Stimulated activated CD8-positive, alpha-beta memory T cell treated with anti-CD3 and anti-CD28 coated beads, Interleukin-15, amount 100 ng/mL, for 1 hour (primary cell): ENCODE results near the gene SESN1.
"Not testable (repeated sequence)": the region's sequence is repeated elsewhere in the genome, so short reads cannot be mapped to it uniquely, and the experiment has no call there.

ENCODE experiments used
- DNase-seq: peaks from one replicate; pipeline ENCODE4 v3.0.0-alpha.2; 2020; ENCODE audit warnings: low read depth

Gene SESN1

GRCh38 chr6:109095036-109095834 lies 589 bp upstream of the SESN1 start, which contains the start of gene CEP57L1:
Gene CEP57L1, plus strand, starts transcription at chr6:109095507. Its CDS starts 49,715 bp downstream, at chr6:109145222.
- peak; percentile 92 for DNase-seq

GRCh38 chr6:109093732-109094415 lies 772 bp downstream of the SESN1 start:
- no peak for DNase-seq

- no peak for DNase-seq
Measured at GRCh38 chr6:109092074-109092473, 2.6 kb downstream of the SESN1 start.

DNA sequence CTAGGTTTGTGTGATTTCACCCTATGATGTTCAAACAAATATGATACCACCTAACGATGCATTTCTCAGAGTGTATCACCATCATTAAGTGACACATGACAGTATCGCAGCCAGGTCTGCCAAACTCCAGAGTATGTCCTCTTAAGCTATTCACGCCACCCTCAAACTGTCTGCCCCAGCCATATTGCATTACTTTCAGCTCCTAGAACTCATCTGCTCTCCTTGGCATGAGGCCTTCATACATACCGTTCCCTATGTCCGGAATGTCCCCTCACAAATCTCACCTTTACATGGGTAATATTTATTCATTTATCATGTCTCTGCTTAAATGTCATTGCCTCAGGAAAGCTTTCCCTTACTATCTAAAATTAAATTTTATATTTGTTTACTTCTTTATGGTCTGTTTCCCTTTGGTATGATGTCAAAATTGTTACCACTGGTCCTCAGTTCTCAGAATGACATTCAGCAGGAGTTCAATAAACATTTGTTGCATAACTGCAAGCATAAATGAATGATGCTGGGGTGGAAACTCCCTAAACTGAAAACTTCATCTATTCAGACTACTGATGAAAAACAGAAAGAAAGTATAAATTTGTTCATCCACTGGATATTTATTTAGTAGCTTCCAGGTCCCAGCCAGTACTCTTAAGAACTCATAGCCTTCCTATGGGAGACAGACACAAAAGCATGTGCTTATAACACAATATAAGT lies 3.2 kb downstream of the SESN1 start:
- DNase-seq, result no peak

DNA sequence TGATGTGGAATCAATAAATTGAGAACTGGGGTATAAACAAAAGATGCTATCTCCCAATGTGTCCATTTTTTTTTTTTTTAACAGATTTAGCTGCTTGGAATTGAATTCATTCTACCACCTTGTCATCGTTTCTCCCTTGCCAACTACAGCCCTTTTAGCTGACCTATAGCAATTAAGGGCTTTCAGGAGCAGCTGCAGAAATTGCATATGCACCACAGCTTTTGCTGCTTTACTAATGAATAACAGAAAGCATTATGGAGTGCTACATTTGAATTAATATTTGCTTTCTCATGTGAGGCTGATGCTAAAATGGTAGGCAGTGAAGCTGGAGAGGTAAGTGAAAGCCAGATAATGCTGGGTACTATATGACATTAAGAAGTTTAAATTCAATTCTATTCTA lies 5.7 kb downstream of the SESN1 start:
- DNase-seq, result no peak

DNA sequence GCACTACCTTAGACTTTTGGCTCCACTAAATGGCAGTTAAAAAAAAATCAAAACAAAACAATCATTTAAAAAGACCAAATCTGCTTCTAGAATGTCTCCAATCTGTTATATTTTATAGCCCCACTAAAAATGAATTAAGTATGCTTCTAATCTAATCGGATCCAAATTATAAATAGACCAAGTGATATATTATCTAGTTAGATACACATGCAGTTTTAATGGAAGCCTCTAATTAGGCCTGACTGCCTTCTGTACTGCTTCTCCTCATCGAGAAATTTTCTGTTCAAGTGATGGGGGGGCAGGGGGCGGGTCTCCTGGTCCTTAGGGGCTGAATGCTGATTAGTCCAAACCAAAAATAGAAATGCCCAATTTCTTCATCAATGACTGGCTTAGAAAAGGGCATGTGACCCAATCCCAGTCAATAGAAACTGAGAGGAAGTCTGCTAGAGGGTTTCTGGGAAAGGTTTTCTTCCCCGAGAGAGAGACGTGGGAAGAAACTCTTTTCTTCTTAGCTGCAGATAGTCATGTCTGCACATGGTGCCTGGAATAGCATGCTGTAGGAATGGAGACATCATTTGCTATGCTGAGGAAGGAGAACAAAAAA lies 6.9 kb downstream of the SESN1 start:
- no peak for DNase-seq

DNA sequence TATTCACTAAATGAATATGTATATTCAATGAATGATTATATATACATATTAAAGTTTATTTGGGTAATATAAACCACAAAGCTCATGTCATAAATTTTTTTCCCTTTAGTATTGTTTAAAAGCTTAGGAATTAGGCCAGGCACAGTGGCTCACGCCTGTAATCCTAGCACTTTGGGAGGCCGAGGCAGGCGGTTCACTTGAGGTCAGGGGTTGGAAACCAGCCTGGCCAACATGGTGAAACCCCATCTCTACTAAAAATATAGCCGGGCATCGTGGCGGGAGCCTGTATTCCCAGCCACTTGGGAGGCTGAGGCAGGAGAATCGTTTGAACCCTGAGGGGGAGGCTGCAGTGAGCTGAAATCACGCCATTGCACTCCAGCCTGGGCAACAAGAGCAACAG lies 10.5 kb downstream of the SESN1 start:
- DNase-seq, result not testable (repeated sequence)

DNA sequence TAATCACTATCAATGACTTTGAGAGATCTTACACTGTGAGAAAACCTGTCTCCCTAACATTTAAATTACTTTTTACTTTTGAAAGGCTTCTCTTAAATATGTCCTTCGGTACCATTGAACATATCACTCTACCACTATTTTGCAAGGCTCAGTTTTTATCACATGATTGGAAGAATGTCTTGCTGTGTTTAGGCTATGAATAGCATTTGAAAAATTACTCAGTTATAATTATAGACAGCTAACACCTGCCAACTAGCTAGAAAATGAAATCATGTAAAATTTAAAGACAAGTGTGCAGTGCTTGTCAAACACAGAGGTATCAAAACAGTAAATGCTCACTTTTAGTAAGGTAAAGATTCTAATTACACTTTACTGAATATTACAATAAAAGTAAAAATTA lies 11.0 kb downstream of the SESN1 start:
- no peak for DNase-seq

DNA sequence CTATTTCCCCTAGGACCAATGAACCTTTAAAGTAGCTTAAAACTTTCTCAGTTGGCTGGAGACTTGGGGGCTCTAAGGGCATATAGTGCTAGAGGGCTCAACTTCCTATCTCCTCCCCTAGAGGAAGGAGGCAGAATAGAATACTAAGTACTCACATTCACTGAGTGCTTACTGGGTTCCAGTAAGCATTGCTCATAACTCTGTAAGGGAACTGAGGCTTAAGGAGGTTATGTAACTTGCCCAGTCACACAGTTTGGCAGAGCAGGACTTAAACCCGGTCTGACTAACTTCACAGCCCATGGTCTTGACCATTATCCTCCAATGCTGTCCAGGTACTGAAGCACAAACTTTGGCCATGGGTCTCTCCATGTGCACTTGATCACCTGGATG lies 12.5 kb downstream of the SESN1 start:
- DNase-seq, result no peak

DNA sequence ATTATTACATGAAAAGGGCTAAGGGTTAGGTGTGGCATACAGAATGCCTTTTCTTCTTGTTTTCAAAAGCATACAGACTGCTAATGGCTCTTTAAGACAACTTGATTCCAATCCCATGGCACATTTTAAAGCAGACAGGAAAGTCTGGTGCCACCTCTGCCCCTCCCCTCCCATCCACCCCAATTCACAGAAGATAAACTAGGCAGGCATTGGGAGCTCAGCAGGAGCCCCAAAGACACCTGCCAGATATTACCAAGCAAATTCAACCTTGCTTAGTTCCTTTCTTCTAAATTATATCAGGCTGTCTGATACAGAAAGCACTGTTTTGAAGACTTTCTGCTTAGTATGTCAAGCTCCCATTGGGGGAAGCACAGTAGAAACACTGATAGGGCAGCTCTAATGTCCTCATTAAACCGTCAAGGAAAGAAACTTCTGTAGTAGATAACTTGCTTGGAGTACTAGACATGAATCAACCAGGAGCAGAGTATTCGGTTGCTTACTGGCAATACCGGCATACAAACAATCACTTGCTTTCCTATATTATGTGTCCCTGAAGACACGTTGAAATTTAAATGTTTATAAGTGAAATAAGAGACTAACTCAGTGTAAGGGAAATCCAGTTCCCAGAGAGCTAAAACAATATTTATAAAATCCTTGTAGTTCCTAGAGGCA lies 13.0 kb downstream of the SESN1 start:
- no peak for DNase-seq

DNA sequence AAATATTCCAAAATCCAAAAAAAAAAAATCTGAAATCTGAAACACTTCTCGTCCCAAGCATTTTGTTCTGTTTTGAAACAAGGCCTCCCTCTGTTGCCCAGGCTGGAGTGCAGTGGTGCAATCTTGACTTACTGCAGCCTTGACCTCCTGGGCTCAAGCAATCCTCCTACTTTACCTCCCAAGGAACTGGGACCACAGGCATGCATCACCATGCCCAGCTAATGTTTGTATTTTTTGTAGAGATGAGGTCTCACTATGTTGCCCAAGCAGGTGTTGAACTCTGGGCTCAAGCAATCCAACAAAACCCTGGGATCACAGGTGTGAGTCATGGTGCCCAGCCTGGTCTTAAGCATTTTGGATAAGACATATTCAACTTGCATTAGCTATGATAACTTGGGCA lies 13.6 kb downstream of the SESN1 start:
- no peak for DNase-seq

DNA sequence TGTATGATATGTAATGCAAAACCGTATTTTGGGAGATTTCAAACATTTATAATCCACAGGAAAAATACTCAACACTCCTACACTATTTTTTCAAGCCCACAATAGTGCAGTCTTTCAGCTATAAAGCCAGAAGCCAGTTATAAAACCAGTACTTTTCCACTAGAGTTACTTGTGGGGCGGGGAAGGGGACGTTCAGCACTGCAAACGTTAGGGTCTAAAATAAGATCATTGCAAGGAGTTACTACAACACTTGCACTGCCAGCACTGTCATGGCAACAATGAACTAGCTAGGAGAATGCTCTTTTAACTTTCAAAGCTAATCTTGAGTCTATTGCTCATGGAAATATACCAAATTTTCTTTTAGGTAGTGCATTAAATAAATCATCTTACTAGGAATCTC lies 14.7 kb downstream of the SESN1 start:
- DNase-seq, result no peak

DNA sequence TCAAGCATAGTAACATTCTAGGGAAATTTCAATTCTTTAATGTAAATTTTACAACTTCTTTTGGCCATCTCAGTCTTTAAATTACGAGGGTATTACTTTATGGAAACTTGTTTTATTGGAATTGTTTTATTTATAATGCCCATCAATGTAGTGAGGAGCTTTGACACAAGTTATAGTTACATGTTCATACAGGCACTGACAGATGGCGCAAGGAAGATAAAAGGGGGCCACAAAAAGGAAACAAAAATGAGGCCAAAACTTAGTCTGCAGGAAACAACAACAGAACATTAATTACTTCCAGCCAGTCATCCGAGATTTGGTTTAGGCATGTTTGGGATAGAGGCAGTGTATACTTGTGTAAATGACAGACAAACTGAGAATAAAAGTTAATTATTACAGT lies 18.3 kb downstream of the SESN1 start:
- DNase-seq, result no peak

DNA sequence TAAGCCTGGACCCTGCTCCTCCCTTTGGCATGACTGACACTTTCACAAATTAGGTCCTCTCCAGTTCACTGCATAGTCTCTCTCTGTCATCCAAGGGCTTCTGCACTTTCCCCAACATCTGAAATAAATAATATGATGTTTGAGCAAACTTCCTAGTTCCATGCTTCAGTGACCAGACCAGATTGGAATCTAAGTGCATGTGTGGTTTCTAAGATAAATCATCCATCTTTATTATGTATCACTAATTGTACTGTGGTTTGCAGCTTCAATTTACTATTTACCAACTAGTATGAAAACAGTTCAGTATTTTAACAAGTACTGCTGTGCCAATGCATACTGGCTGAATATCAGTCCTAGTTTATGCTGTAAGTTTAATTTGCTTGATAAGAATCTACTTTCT lies 18.7 kb downstream of the SESN1 start:
- no peak for DNase-seq

GRCh38 chr6:109074133-109074415 lies 20.6 kb downstream of the SESN1 start:
- no peak for DNase-seq

GRCh38 chr6:109073344-109074132 lies 21.1 kb downstream of the SESN1 start:
- peak; percentile 24 for DNase-seq

GRCh38 chr6:109071125-109071917 lies 23.3 kb downstream of the SESN1 start:
- no peak for DNase-seq

DNA sequence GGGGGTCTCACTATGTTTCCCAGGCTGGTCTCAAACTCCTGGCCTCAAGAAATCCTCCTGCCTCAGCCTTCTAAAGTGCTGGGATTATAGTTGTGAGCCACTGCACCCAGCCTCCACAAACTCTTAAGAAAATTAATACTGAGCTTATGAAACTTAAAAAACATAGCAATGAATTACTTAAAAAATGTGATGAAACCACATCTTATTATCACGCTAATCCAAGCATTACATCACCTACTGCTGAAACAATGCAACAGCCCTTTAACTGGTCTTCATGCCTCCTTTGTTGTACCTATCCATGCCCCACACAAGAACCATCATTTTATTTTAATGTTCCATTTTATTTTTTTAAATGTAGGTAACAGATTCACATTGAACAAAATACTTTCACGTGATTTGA lies 24.9 kb downstream of the SESN1 start:
- no peak for DNase-seq

DNA sequence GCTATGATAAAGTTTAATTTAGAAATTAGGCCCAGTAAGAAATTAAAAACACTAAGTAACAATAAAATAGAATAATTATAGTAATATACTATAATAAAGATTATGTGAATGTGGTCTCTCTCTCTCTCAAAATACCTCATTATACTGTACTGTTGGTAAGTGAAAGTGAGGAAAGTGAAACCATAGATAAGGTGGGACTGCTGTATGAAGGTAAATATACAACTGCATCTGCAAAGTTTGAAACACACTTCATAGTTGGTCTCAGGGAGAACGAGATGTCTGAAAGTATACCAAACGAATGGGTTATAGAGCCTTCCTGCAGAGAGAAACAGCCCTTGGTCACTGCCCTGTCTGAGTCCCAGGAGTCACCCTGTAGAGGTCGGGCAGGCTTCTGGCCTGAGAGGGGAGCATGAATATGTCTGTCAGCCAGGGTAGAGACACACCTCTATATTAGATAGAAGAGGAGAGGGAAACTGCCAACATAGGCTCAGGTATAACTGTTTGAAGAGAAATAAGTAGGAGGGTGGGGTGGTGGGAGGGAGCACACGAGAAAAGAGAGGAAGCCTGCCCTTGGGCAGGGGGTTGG lies 31.8 kb downstream of the SESN1 start:
- no peak for DNase-seq

DNA sequence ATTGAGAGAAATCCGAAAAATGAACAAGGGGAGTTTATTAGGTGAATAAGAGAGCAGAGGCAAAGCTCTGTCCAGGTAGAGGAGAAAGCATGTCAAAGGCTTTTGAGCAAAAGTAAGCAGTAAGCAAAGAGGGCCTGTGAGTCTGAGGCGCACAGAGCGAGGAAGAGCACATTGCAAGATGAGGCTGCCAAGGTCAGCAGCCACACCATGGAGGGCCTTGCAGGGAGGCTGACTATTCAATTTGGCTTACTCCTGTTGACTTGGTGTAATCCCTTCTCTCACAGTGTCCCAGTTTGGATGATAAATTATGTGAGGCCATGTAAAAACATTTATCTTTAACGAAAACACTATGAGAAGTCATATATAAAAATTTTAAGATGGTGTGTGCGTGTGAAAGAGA lies 32.4 kb downstream of the SESN1 start:
- no peak for DNase-seq
